Loucy (cell line): ENCODE data around the gene CPVL.

Experiments used
- H2AFZ ChIP-seq: fragments of 200-600 bp; sonication (generic); 2 replicates; pipeline ENCODE4 v1.6.0; 2016; ENCODE audit warnings: antibody characterized with exemption, mild to moderate bottlenecking, low read length, moderate library complexity
- H3F3A ChIP-seq: fragments of 200-600 bp; 2 replicates; pipeline ENCODE4 v1.6.0; 2016; ENCODE audit warnings: antibody characterized with exemption, low read depth, mild to moderate bottlenecking
- H3K27me3 ChIP-seq: fragments of 200-600 bp; sonication (generic); 2 replicates; pipeline ENCODE4 v1.6.1; 2014; ENCODE audit warnings: low read length, mild to moderate bottlenecking; ENCODE audit not compliant: insufficient read depth, poor library complexity, severe bottlenecking
- H3K36me3 ChIP-seq: fragments of 200-600 bp; sonication (generic); 2 replicates; pipeline ENCODE4 v1.6.1; 2016; ENCODE audit warnings: low read length; ENCODE audit not compliant: insufficient read depth
- H3K4me1 ChIP-seq: fragments of 200-600 bp; sonication (generic); 2 replicates; pipeline ENCODE4 v1.5.1; 2014; ENCODE audit warnings: low read length, mild to moderate bottlenecking; ENCODE audit not compliant: insufficient read depth, poor library complexity, severe bottlenecking
- H3K4me2 ChIP-seq: fragments of 200-600 bp; sonication (generic); 2 replicates; pipeline ENCODE4 v1.6.0; 2014; ENCODE audit warnings: antibody characterized with exemption, low read length, low read depth, mild to moderate bottlenecking; ENCODE audit not compliant: poor library complexity, severe bottlenecking
- H3K4me3 ChIP-seq: fragments of 200-600 bp; sonication (generic); 2 replicates; pipeline ENCODE4 v1.5.1; 2014; ENCODE audit warnings: low read length, mild to moderate bottlenecking, mixed read lengths; ENCODE audit not compliant: poor library complexity, severe bottlenecking
- H3K79me2 ChIP-seq: fragments of 200-600 bp; sonication (generic); 2 replicates; pipeline ENCODE4 v1.6.1; 2014; ENCODE audit warnings: low read length; ENCODE audit not compliant: insufficient read depth
- H3K9ac ChIP-seq: fragments of 200-600 bp; sonication (generic); 2 replicates; pipeline ENCODE4 v1.6.0; 2014; ENCODE audit warnings: mild to moderate bottlenecking, low read depth, low read length, moderate library complexity; ENCODE audit not compliant: poor library complexity, severe bottlenecking
- H3K9me2 ChIP-seq: fragments of 200-600 bp; sonication (generic); replicated peaks from 2 replicates; pipeline ENCODE4 v1.6.1; 2016; ENCODE audit warnings: low read depth, low read length, mixed read lengths
- H3K9me3 ChIP-seq: fragments of 200-600 bp; sonication (generic); 2 replicates; pipeline ENCODE4 v1.6.1; 2014; ENCODE audit warnings: mild to moderate bottlenecking, antibody characterized with exemption, low read length, low read depth; ENCODE audit not compliant: insufficient read depth
- H4K20me1 ChIP-seq: fragments of 200-600 bp; sonication (generic); 2 replicates; pipeline ENCODE4 v1.6.0; 2014; ENCODE audit warnings: antibody characterized with exemption, low read length, mild to moderate bottlenecking; ENCODE audit not compliant: insufficient read depth, poor library complexity, severe bottlenecking
- CTCF ChIP-seq: fragments of 200-600 bp; sonication (generic); conservative IDR thresholded peaks from 2 replicates; pipeline ENCODE4 v1.5.1; 2014; ENCODE audit warnings: mild to moderate bottlenecking, antibody characterized with exemption, low read length
- EZH2phosphoT487 ChIP-seq: fragments of 200-600 bp; IDR thresholded peaks from 2 replicates; pipeline ENCODE4 v1.6.1; 2018; ENCODE audit warnings: antibody characterized with exemption, mild to moderate bottlenecking, moderate library complexity, borderline replicate concordance

The CPVL gene

GRCh38 chr7:29184599-29184998 is 38.3 kb upstream of the CPVL start:
- Histone ChIP-seq H2AFZ (no peak overlapping the region), H4K20me1 (no peaks in the 10 kb centered on the region), H3K9me3 (no peaks in the 10 kb centered on the region), H3K36me3 (no peaks in the 10 kb centered on the region), H3F3A (no peaks in the 10 kb centered on the region), H3K4me2 (no peak overlapping the region), H3K27me3 (no peaks in the 10 kb centered on the region), H3K4me3 (no peak overlapping the region), H3K79me2 (no peaks in the 10 kb centered on the region), H3K9me2 (no peaks in the 10 kb centered on the region), H3K9ac (no peak overlapping the region), H3K4me1 (no peaks in the 10 kb centered on the region)
- TF ChIP-seq CTCF: no peak
- no peak for TF ChIP-seq EZH2phosphoT487

GRCh38 chr7:29179115-29179514 is 32.8 kb upstream of the CPVL start:
- Histone ChIP-seq H3K9me2 (no peaks in the 10 kb centered on the region), H3K27me3 (no peaks in the 10 kb centered on the region), H2AFZ (no peak overlapping the region), H3K9me3 (no peaks in the 10 kb centered on the region), H3K79me2 (no peaks in the 10 kb centered on the region), H3K9ac (no peak overlapping the region), H3K36me3 (no peaks in the 10 kb centered on the region), H3K4me3 (no peak overlapping the region), H3K4me1 (peaks cover 12% of the 10 kb centered on the region), H4K20me1 (no peaks in the 10 kb centered on the region), H3K4me2 (no peak overlapping the region), H3F3A (no peaks in the 10 kb centered on the region)
- TF ChIP-seq CTCF (no peak), EZH2phosphoT487 (no peak)

GRCh38 chr7:29177963-29178600 is 31.7 kb upstream of the CPVL start:
- TF ChIP-seq CTCF: no peak
- no peak for TF ChIP-seq EZH2phosphoT487
- Histone ChIP-seq H3K9me3 (no peaks in the 10 kb centered on the region), H3K27me3 (no peaks in the 10 kb centered on the region), H3K4me3 (peak overlapping the region; percentile 51), H3K4me1 (peaks cover 12% of the 10 kb centered on the region), H3K4me2 (peak overlapping the region; percentile 60), H3K79me2 (no peaks in the 10 kb centered on the region), H3K36me3 (no peaks in the 10 kb centered on the region), H4K20me1 (no peaks in the 10 kb centered on the region), H3K9ac (peak overlapping the region; percentile 14), H3F3A (no peaks in the 10 kb centered on the region), H2AFZ (peak overlapping the region; percentile 57), H3K9me2 (no peaks in the 10 kb centered on the region)
